VCaP (cell line): Measurements from ENCODE around the gene CCDC127.
"Not testable (repeated sequence)": the region's sequence is repeated elsewhere in the genome, so short reads cannot be mapped to it uniquely, and the experiment has no call there.

Experiments
- H3K27ac ChIP-seq: fragments of 450-650 bp; 2 replicates; pipeline ENCODE4 v1.5.1; 2017
- CTCF ChIP-seq: fragments of 450-650 bp; conservative IDR thresholded peaks from 2 replicates; pipeline ENCODE4 v1.5.1; 2017; ENCODE audit warnings: mild to moderate bottlenecking, moderate library complexity

CCDC127 gene

GRCh38 chr5:230711-231110, 12.8 kb upstream of the CCDC127 start:
- H3K27ac ChIP-seq = no peak overlapping the region
- no peak for TF ChIP-seq CTCF

GRCh38 chr5:228886-229285, 10.9 kb upstream of the CCDC127 start:
- no peak for TF ChIP-seq CTCF
- no peak overlapping the region for H3K27ac ChIP-seq

GRCh38 chr5:227375-227774, 9.4 kb upstream of the CCDC127 start:
- not testable (repeated sequence) for H3K27ac ChIP-seq

GRCh38 chr5:225334-225733, 7.4 kb upstream of the CCDC127 start:
- no peak overlapping the region for H3K27ac ChIP-seq
- no peak for TF ChIP-seq CTCF

- TF ChIP-seq CTCF = no peak
- no peak overlapping the region for H3K27ac ChIP-seq
Observed at GRCh38 chr5:223791-224190, 5.8 kb upstream of the CCDC127 start.

GRCh38 chr5:222951-223715, 5.2 kb upstream of the CCDC127 start:
- H3K27ac ChIP-seq = not testable (repeated sequence)

GRCh38 chr5:219991-220390, 2.0 kb upstream of the CCDC127 start:
- peak overlapping the region; percentile 81; the same call in 1 of the 2 replicates for H3K27ac ChIP-seq
- TF ChIP-seq CTCF = no peak

GRCh38 chr5:219460-219863, 1.5 kb upstream of the CCDC127 start:
- TF ChIP-seq CTCF = no peak
- H3K27ac ChIP-seq = peak overlapping the region; percentile 81
